Measurements from ENCODE around the gene LTO1.

DNA sequence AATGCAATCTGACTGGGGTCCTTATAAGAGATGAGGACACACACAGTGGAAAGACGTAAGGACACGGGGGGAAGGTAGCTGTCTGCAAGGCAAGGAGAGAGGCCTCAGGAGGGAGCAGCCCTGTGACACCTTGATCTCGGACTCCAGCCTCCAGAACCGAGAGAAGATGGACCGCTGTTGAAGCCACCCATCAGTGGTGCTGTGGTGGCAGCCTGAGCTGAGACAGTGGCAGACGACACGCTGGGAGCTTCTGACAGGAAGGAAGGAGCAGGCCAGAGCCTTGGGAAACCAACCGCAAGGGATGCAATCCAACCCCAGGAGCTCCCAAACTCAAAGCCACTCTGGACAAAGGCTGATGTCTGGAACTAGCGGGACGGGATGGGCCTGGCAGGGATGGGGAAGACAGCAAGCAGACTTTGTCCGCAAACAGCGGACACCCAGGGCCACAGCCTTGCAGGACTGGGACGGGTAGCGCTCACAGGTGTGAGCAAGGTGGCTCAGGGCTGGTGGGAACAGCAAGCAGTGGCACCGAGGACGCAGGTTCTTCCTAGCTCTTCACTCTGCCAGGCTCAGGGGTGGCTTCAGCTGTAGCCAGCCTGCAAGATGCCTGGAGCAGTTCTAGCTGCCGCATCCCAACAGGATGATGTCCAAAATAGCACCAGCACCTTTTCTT is 10.9 kb downstream of the LTO1 start:
- TF ChIP-seq, protein P1, sequence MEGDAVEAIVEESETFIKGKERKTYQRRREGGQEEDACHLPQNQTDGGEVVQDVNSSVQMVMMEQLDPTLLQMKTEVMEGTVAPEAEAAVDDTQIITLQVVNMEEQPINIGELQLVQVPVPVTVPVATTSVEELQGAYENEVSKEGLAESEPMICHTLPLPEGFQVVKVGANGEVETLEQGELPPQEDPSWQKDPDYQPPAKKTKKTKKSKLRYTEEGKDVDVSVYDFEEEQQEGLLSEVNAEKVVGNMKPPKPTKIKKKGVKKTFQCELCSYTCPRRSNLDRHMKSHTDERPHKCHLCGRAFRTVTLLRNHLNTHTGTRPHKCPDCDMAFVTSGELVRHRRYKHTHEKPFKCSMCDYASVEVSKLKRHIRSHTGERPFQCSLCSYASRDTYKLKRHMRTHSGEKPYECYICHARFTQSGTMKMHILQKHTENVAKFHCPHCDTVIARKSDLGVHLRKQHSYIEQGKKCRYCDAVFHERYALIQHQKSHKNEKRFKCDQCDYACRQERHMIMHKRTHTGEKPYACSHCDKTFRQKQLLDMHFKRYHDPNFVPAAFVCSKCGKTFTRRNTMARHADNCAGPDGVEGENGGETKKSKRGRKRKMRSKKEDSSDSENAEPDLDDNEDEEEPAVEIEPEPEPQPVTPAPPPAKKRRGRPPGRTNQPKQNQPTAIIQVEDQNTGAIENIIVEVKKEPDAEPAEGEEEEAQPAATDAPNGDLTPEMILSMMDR (IDR thresholded peaks at IDR 0.05) = no peak
- TF ChIP-seq ZFX (IDR thresholded peaks at IDR 0.05; ENCODE audit: borderline replicate concordance) = no peak
